ENCODE measurements around the gene ALDH4A1.

DNA sequence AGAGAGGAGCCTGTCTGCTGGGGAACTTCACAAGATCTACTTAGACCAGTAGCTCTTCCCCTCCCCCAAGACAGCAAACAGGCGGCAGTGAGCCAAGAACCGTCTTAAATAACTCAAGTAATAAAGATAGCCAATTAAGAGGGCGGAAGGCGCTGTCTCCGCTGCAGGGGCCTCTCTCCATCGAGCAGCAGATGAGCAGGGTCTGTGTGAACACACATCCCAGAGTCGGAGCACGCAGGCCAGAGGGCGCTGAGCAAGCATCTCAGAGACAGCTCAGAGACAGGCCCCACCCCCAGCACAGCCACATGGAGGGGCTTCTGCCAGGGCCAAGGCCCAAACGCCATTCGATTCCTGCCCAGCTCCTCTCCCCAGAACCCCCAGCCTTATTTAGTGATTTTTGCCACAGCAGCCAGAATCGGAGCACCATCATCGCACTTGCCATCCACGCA lies 43.1 kb upstream of the ALDH4A1 start:
- no peak for TF ChIP-seq ESRRA (CRISPR knock-in tag; IDR thresholded peaks at IDR 0.05; ENCODE audit: borderline replicate concordance)
- TF ChIP-seq ATF1 (CRISPR knock-in tag; IDR thresholded peaks at IDR 0.05), result no peak
- TF ChIP-seq, protein P1, sequence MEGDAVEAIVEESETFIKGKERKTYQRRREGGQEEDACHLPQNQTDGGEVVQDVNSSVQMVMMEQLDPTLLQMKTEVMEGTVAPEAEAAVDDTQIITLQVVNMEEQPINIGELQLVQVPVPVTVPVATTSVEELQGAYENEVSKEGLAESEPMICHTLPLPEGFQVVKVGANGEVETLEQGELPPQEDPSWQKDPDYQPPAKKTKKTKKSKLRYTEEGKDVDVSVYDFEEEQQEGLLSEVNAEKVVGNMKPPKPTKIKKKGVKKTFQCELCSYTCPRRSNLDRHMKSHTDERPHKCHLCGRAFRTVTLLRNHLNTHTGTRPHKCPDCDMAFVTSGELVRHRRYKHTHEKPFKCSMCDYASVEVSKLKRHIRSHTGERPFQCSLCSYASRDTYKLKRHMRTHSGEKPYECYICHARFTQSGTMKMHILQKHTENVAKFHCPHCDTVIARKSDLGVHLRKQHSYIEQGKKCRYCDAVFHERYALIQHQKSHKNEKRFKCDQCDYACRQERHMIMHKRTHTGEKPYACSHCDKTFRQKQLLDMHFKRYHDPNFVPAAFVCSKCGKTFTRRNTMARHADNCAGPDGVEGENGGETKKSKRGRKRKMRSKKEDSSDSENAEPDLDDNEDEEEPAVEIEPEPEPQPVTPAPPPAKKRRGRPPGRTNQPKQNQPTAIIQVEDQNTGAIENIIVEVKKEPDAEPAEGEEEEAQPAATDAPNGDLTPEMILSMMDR (IDR thresholded peaks at IDR 0.05), result no peak
- TF ChIP-seq, protein P2, sequence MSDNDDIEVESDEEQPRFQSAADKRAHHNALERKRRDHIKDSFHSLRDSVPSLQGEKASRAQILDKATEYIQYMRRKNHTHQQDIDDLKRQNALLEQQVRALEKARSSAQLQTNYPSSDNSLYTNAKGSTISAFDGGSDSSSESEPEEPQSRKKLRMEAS (CRISPR knock-in tag; IDR thresholded peaks at IDR 0.05), result no peak
- no peak for TF ChIP-seq ZNF416 (CRISPR knock-in tag; IDR thresholded peaks at IDR 0.05)
- no peak for TF ChIP-seq CREB1 (CRISPR knock-in tag; IDR thresholded peaks at IDR 0.05)
- TF ChIP-seq, protein P3, sequence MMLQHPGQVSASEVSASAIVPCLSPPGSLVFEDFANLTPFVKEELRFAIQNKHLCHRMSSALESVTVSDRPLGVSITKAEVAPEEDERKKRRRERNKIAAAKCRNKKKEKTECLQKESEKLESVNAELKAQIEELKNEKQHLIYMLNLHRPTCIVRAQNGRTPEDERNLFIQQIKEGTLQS (CRISPR knock-in tag; conservative IDR thresholded peaks at IDR 0.05), result no peak
- TF ChIP-seq, protein P4, sequence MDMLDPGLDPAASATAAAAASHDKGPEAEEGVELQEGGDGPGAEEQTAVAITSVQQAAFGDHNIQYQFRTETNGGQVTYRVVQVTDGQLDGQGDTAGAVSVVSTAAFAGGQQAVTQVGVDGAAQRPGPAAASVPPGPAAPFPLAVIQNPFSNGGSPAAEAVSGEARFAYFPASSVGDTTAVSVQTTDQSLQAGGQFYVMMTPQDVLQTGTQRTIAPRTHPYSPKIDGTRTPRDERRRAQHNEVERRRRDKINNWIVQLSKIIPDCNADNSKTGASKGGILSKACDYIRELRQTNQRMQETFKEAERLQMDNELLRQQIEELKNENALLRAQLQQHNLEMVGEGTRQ (CRISPR knock-in tag; IDR thresholded peaks at IDR 0.05), result no peak
- no peak for TF ChIP-seq ZNF121 (CRISPR knock-in tag; IDR thresholded peaks at IDR 0.05)
- no peak for TF ChIP-seq ZNF232 (CRISPR knock-in tag; IDR thresholded peaks at IDR 0.05)
